BLaER1 treated with 17β-estradiol and CSF1 and Interleukin-3, amounts not matched to agents 10 nM and 100 nM (cell line): ENCODE data around the gene CPSF4.
A peak's percentile ranks its signal among the peaks of the same experiment; 100 is the strongest.
"Not testable (repeated sequence)": the region's sequence is repeated elsewhere in the genome, so short reads cannot be mapped to it uniquely, and the experiment has no call there.

ENCODE experiments used
- H3K27ac ChIP-seq, 11 experiments: shearing (Covaris generic); formaldehyde crosslinking; 2 replicates each; pipeline ENCODE4 v1.8.1; 2022
- H3K27me3 ChIP-seq, 11 experiments: shearing (Covaris generic); formaldehyde crosslinking; 2 replicates each; pipeline ENCODE4 v1.8.1; 2022
- H3K36me3 ChIP-seq, 11 experiments: shearing (Covaris generic); formaldehyde crosslinking; 2 replicates each; pipeline ENCODE4 v1.8.1; 2022
- H3K4me1 ChIP-seq, 10 experiments: shearing (Covaris generic); formaldehyde crosslinking; 2 replicates each; pipeline ENCODE4 v1.8.1; 2022
- H3K4me2 ChIP-seq, 11 experiments: shearing (Covaris generic); formaldehyde crosslinking; 2 replicates each; pipeline ENCODE4 v1.8.1; 2022
- H3K4me3 ChIP-seq, 10 experiments: shearing (Covaris generic); formaldehyde crosslinking; 2 replicates each; pipeline ENCODE4 v1.8.1; 2022
- H3K9ac ChIP-seq, 11 experiments: shearing (Covaris generic); formaldehyde crosslinking; 2 replicates each; pipeline ENCODE4 v1.8.1; 2022
- H3K9me3 ChIP-seq, 11 experiments: shearing (Covaris generic); formaldehyde crosslinking; replicated peaks in 1 of 11; 2 replicates each; pipeline ENCODE4 v1.8.1; 2022
- H4K20me1 ChIP-seq, 11 experiments: shearing (Covaris generic); formaldehyde crosslinking; 2 replicates each; pipeline ENCODE4 v1.8.1; 2022
- Cebpa-rat ChIP-seq, 11 experiments: shearing (Covaris generic); IDR thresholded peaks; 2 replicates each; pipeline ENCODE4 v1.8.1; 2022

The CPSF4 gene

DNA sequence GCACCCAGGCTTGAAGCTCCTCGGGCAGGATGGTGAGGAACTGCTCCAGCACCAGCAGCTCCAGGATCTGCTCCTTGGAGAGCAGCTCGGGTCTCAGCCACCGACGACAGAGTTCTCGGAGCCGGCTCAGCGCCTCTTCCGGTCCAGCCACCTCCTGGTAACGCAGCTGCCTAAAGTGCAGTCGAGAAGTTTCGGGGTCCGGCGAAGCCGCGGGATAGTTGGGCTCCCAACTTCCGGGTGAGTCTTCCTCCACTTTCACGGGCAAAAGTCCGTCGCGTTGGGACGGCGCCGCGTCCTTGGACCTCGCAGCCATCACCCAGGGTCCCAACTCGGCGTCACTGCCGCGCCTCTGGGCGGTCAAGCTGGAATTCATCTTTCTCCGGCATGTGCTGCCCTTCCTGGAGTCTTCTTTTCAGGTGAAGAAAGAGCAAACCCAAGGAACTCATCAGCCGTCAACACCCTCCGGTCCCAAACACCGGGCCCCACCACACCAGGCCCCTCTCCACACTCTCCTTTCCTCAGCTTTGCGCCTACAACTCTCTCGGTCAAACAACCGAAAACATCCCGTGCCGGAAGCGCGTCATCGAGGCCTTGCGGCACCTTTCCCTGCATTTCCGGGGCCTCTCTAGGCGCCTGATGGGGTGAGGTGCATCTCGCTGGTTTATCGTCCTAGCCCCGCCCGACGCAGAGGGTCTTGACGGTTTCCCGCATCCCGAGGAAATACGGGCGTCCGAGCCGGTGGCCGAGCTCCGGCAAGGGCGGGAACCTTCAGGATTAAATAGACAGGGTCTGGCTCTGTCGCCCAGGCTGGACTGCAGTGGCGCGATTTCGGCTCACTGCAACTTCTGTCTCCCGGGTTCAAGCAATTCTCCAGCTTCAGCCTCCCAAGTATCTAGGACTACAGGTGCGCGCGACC is 61.2 kb downstream of the CPSF4 start, which contains the start of gene ZNF394:
TSS of gene ZNF394 (minus strand) at position 561 of the 916 bp plus-strand sequence. CDS start at position 373, 188 bp downstream.
- Histone ChIP-seq H3K9me3 (peaks cover 18 to 25% (median 19%) of the 10 kb centered on the region in 11 experiments), H3K4me1 (peaks cover 21 to 32% (median 29%) of the 10 kb centered on the region in 10 experiments), H3K4me3 (peak within 1 kb of the TSS; percentile 89 to 100 (median 92)), H3K9ac (peak within 1 kb of the TSS; percentile 84 to 94 (median 91)), H3K27me3 (no peaks in the 10 kb centered on the region), H3K36me3 (peaks cover 36 to 39% (median 37%) of the 10 kb centered on the region in 11 experiments), H4K20me1 (peaks cover 16 to 38% (median 29%) of the 10 kb centered on the region in 11 experiments; a peak in 21 of 22 replicates), H3K27ac (peak within 1 kb of the TSS; percentile 80 to 94 (median 92)), H3K4me2 (peak within 1 kb of the TSS; percentile 90 to 100 (median 99))
- no peak for TF ChIP-seq Cebpa-rat (IDR thresholded peaks at IDR 0.05)

DNA sequence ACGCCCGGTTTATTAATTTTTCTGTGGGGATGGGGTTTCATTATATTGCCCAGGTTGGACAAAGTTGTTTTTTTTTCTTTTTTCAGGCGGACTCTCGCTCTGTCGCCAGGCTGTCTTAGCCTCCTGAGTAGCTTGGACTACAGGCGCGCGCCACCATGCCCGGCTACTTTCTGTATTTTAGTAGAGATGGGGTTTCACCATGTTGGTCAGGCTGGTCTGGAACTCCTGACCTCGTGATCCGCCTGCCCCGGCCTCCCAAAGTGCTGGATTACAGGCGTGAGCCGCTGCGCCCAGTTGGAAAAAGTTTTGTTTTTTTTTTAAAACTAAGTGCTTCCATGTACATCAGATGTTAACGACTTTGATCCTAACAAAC is 61.9 kb downstream of the CPSF4 start:
- H3K27ac ChIP-seq = peak overlapping the region; percentile 80 to 94 (median 92)
- TF ChIP-seq Cebpa-rat (IDR thresholded peaks at IDR 0.05) = no peak
- peaks cover 29 to 32% (median 31%) of the 10 kb centered on the region in 11 experiments for H3K36me3 ChIP-seq
- H4K20me1 ChIP-seq = peaks cover 16 to 38% (median 29%) of the 10 kb centered on the region in 11 experiments; a peak in 21 of 22 replicates
- H3K27me3 ChIP-seq = no peaks in the 10 kb centered on the region
- peaks cover 12 to 19% (median 12%) of the 10 kb centered on the region in 11 experiments for H3K9me3 ChIP-seq
- peak overlapping the region; percentile 89 to 100 (median 92) for H3K4me3 ChIP-seq
- peaks cover 22 to 35% (median 30%) of the 10 kb centered on the region in 10 experiments for H3K4me1 ChIP-seq
- peak overlapping the region; percentile 84 to 94 (median 91) for H3K9ac ChIP-seq
- peak overlapping the region; percentile 89 to 100 (median 97) for H3K4me2 ChIP-seq

DNA sequence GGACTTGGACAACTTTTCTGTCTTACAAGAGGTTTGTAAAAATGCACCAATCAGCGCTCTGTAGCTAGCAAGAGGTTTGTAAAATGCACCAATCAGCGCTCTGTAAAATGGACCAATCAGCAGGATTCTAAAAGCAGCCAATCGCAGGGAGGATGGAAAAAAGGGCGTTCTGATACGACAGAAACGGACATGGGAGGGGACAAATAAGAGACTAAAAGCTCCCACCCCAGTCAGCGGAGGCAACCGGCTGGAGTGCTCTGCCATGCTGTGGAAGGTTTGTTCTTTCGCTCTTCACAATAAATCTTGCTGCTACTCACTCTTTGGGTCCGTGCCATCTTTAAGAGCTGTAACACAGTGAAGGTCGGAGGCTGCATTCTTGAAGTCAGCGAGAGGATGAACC is 62.5 kb downstream of the CPSF4 start:
- peak overlapping the region in 7 of 10 experiments; percentile 89 to 100 (median 97); a peak in 11 of 20 replicates for H3K4me3 ChIP-seq

DNA sequence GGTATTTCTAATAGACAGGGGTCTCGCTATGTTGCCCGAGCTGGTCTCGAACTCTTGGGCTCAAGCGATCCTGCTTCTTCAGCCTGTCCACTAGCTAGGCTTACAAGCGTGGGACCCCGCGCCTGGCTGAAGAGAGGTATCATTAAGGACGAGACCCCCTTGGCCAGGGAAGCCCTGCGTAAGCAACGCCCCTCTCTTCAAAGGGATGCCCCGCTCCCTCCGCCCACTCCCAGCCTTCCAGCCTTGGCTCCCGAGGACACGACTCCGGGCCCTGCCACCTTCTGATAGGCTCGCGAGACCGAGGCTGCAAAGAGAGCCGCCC is 65.5 kb downstream of the CPSF4 start:
- Histone ChIP-seq H3K9ac (peak overlapping the region; percentile 81 to 92 (median 89)), H3K4me2 (peak overlapping the region; percentile 46 to 99 (median 71)), H3K9me3 (peaks cover 0 to 6% (median 0%) of the 10 kb centered on the region in 11 experiments; a peak in 1 of 22 replicates), H3K27ac (peak overlapping the region; percentile 75 to 95 (median 88); a peak in 21 of 22 replicates), H3K36me3 (peaks cover 0 to 23% (median 7%) of the 10 kb centered on the region in 11 experiments; a peak in 11 of 22 replicates), H3K4me3 (peak overlapping the region; percentile 70 to 88 (median 78)), H3K27me3 (no peaks in the 10 kb centered on the region), H4K20me1 (peaks cover 0 to 16% (median 3%) of the 10 kb centered on the region in 11 experiments; a peak in 13 of 22 replicates), H3K4me1 (peaks cover 29 to 47% (median 39%) of the 10 kb centered on the region in 10 experiments)
- no peak for TF ChIP-seq Cebpa-rat (IDR thresholded peaks at IDR 0.05)

More for the DNA sequence above, 62.5 kb downstream of the CPSF4 start:
- Histone ChIP-seq H3K9me3 (peaks cover 6 to 13% (median 6%) of the 10 kb centered on the region in 11 experiments; a peak in 21 of 22 replicates), H3K36me3 (peaks cover 23 to 27% (median 25%) of the 10 kb centered on the region in 11 experiments), H4K20me1 (peaks cover 16 to 42% (median 28%) of the 10 kb centered on the region in 11 experiments; a peak in 21 of 22 replicates), H3K9ac (peak overlapping the region in 1 of 11 experiments; percentile 92; a peak in 1 of 22 replicates), H3K4me2 (peak overlapping the region; percentile 89 to 100 (median 97); a peak in 21 of 22 replicates), H3K4me1 (peaks cover 28 to 41% (median 36%) of the 10 kb centered on the region in 10 experiments)
- H3K27ac ChIP-seq, H3K27me3 ChIP-seq: not testable (repeated sequence)

DNA sequence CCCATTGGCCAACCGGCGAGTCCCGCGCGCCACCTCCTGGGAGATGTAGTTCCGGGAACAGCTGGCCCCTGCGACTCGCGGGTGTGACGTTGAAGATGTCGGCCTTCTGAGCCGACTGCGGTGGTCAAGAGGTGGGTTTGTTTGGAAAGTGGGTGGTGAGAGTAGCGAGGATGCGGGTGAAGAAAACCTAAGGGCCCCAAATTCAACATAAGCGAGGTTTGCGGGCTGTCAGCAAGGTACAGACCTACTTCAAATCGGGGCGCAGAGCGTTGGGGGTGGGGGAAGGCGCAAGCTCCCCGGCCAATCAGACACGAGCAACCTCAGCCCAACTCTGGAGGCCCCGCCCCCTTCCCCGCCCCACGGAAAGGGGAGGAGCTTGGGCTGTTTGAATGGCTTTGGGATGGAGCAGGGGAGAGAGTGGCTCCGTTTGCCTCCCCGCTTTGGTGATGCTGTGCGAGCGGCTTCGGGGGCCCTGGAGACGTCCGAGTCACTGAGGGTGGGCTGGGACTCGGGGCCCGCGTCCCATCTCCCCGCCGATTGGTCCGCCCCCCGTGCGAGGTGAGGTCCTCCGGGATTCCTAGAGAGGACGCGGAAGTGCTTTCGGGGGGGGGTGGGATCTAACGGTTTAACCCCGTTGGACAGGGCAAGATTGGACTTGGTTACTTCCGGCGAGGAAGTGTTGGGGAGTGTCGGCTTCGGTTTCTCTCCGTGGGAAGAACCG is 66.0 kb downstream of the CPSF4 start, which contains the start of gene ZKSCAN5:
TSS of gene ZKSCAN5 (plus strand) at position 60 of the 721 bp plus-strand sequence. CDS start 1,383 bp downstream, outside the sequence.
- Histone ChIP-seq H3K9me3 (peaks cover 0 to 6% (median 0%) of the 10 kb centered on the region in 11 experiments; a peak in 1 of 22 replicates), H3K27ac (peak within 1 kb of the TSS; percentile 75 to 95 (median 88)), H4K20me1 (peaks cover 0 to 11% (median 0%) of the 10 kb centered on the region in 11 experiments; a peak in 5 of 22 replicates), H3K4me1 (peaks cover 29 to 47% (median 39%) of the 10 kb centered on the region in 10 experiments), H3K4me3 (peak within 1 kb of the TSS; percentile 70 to 88 (median 78)), H3K27me3 (no peaks in the 10 kb centered on the region), H3K36me3 (peaks cover 0 to 27% (median 10%) of the 10 kb centered on the region in 11 experiments; a peak in 17 of 22 replicates), H3K9ac (peak within 1 kb of the TSS; percentile 81 to 92 (median 89)), H3K4me2 (peak within 1 kb of the TSS; percentile 74 to 99 (median 90))
- TF ChIP-seq Cebpa-rat (IDR thresholded peaks at IDR 0.05) = no peak

DNA sequence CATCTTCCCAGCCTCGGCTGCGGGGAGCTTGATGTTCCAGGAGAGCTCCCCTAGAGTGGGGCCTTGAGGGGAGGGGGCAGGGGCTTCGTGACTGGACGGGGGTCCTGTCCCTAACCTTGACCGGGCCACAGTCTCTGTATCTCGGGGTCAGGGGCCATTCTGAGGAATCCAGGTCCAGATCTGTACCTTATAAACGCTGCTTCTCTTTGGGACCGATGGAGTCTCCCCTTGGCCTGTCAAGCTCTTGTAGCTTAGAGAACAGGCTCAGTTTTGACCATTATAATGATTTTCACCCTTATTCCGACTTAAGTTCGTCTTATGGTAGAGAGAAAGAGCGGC is 66.5 kb downstream of the CPSF4 start:
- peaks cover 29 to 47% (median 39%) of the 10 kb centered on the region in 10 experiments for H3K4me1 ChIP-seq
- H3K9ac ChIP-seq = peak overlapping the region; percentile 81 to 92 (median 89)
- peaks cover 0 to 16% (median 0%) of the 10 kb centered on the region in 11 experiments; a peak in 5 of 22 replicates for H4K20me1 ChIP-seq
- TF ChIP-seq Cebpa-rat (IDR thresholded peaks at IDR 0.05) = no peak
- peak overlapping the region; percentile 74 to 99 (median 90) for H3K4me2 ChIP-seq
- peak overlapping the region; percentile 70 to 88 (median 78) for H3K4me3 ChIP-seq
- peak overlapping the region; percentile 75 to 95 (median 88) for H3K27ac ChIP-seq
- peaks cover 0 to 32% (median 14%) of the 10 kb centered on the region in 11 experiments; a peak in 17 of 22 replicates for H3K36me3 ChIP-seq
- H3K9me3 ChIP-seq = peaks cover 0 to 6% (median 0%) of the 10 kb centered on the region in 11 experiments; a peak in 1 of 22 replicates
- no peaks in the 10 kb centered on the region for H3K27me3 ChIP-seq
